GM12865 (cell line): Measurements from ENCODE around the gene CADM2.

Source experiments
- DNase-seq: peaks from one replicate; pipeline ENCODE4 v3.0.0; 2010; ENCODE audit warnings: low read depth
- H3K4me3 ChIP-seq: 2 replicates; pipeline ENCODE4 v1.5.1; 2011; ENCODE audit warnings: mild to moderate bottlenecking, low read depth, low read length, control low read depth
- CTCF ChIP-seq: IDR thresholded peaks from 2 replicates; pipeline ENCODE4 v1.5.1; 2011; ENCODE audit warnings: low read length, control low read depth, low read depth, inconsistent platforms; ENCODE audit not compliant: insufficient read depth; ENCODE audit errors: missing control alignments

Gene CADM2

DNA sequence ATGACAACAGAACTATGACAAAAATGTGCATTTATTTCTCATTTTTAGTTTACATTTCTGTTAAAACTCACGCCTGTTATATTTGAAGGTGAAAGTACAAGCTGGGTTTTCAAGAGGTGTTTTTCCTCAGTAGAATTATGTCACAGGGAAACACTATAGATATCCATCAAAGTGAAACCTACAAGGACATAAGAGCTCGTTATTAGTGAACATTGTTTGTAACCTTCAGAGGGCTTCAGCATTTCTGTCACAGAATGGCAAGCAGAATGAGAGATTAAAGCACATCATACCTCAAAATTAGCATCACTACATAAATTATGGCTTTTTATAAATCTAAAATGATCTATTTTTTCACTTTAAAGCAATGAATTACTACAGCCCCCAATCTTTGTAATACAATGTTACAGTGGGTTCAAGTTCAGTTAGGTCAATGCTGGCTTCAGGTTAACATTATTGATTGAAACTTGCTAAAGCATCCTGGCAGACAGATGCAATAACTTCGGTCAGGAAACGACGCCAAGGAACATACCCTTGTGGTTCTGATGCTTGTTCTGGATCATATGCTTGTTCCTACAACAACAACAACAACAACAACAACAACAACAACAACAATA is 405.6 kb downstream of the CADM2 start:
- no peak overlapping the region for H3K4me3 ChIP-seq
- no peak for TF ChIP-seq CTCF
- no peak for DNase-seq

DNA sequence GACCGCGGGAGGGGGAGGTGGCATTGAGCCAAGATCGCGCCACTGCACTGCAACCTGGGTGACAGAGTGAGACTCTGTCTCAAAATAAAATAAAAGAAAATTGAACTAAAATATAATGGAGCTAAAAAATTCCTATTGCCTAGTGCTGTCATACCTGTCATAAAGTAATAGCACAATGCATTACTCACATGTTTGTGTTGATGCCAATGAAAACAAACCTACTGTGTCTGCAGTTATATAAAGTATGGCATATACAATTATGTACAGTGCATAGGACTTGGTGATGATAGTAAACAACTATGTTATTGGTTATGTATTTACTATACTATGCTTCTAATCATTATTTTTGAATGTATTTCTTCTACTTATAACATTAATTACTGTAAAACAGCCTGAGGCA is 411.6 kb downstream of the CADM2 start:
- H3K4me3 ChIP-seq, result no peak overlapping the region
- no peak for TF ChIP-seq CTCF
- DNase-seq, result no peak

DNA sequence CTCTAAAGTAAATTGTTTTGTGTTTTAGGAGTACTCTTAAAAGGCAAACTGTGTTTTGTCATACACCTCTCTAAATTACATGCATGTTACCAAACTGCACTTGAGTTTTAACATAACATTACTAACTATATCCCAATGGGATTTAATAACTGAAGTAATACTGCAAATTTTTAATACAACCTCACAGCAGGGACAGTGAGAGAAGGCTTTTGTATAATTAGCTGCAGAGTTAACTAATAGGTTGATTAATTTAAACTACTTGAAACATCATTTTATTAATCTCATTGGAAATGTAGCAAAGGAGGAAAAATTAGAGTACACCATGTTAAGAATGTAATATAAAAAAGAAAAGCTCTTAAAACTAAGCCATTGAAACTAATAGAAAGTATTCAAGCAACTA is 417.3 kb downstream of the CADM2 start:
- no peak overlapping the region for H3K4me3 ChIP-seq
- TF ChIP-seq CTCF, result no peak

DNA sequence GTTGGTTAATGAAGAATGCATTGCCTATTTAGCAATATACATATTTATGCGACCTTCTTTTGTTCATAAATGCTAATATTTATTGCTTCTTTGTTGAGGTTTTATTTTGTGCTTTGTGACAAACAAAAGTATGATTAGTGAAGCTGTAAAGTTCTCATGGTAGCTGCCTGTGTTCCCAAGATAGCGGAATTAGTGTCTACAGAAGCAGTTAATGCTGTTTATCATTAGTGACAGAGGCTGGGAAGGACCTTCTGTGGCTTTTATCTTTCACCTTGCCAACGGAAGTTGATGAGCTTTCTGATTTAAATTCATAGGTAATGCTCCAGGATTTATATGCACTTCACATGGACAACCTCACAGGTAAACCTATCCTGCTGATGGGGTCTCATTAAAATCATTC is 418.3 kb downstream of the CADM2 start:
- DNase-seq, result no peak
- TF ChIP-seq CTCF, result no peak
- no peak overlapping the region for H3K4me3 ChIP-seq

More for the DNA sequence above, 417.3 kb downstream of the CADM2 start:
- no peak for DNase-seq

- no peak for DNase-seq
- no peak overlapping the region for H3K4me3 ChIP-seq
- TF ChIP-seq CTCF, result no peak
Measured at GRCh38 chr3:85384372-85384771, 425.6 kb downstream of the CADM2 start.

GRCh38 chr3:85387913-85388505 is 429.2 kb downstream of the CADM2 start:
- H3K4me3 ChIP-seq, result no peak overlapping the region
- no peak for TF ChIP-seq CTCF
- DNase-seq, result no peak

DNA sequence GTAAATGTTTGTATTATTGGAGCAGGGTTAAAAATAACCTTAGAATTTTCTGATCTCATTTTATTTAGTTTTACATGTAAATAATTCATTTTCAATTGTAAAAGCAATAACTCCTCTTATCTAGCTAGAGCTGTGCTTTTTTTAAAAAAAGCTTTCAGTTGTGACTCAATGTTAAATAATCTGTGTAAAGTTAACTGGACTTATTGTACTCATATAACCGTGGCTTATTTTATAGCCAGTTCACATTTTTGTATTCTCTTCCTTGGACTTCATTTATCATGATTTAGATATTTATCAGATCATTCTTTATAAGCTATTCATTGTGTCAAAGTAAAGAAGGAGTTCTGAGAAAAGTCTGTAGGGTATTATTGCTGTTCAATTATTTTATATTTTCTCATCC is 435.6 kb downstream of the CADM2 start:
- no peak for DNase-seq
- no peak overlapping the region for H3K4me3 ChIP-seq
- TF ChIP-seq CTCF, result no peak
